ENCODE data around the gene L1TD1.
"Not testable (repeated sequence)": the region's sequence is repeated elsewhere in the genome, so short reads cannot be mapped to it uniquely, and the experiment has no call there.

L1TD1 gene

DNA sequence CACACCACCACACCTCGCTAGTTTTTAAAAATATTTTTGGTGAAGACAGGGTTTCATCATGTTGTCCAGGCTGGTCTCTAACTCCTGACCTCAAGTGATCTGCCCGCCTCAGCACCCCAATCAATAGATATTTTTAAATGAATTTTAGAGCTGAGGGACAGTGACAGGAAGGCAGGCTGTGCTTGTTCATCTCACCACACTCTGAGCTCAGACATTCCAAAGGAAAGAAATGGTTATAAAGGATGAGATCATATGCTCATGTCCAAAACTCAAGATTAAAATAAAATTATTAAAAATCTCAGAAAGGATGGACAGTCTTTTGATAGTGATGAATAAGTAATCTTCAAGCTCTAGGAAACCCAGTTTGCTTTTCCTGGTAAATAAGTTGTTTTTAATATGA is 40.9 kb downstream of the L1TD1 start:
- ChIA-PET POLR2A (no interaction called here), CTCF (interaction anchor here (0.5 to 0.9 kb wide), 2 partner anchors 45 to 158 kb away, joined by 3 to 8 read pairs; no protein-coding TSS in a partner anchor)
- no peak for TF ChIP-seq FOXK2 (IDR thresholded peaks at IDR 0.05)
- TF ChIP-seq L3MBTL2 (conservative IDR thresholded peaks at IDR 0.05) = no peak
- TF ChIP-seq ELF4 (IDR thresholded peaks at IDR 0.05) = no peak
- no peak for TF ChIP-seq ARNT (IDR thresholded peaks at IDR 0.05)
- TF ChIP-seq ZNF384 (IDR thresholded peaks at IDR 0.05) = no peak
- TF ChIP-seq SP1 (IDR thresholded peaks at IDR 0.05) = no peak
- no peak for DNase-seq (ENCODE audit: extremely low spot score)

DNA sequence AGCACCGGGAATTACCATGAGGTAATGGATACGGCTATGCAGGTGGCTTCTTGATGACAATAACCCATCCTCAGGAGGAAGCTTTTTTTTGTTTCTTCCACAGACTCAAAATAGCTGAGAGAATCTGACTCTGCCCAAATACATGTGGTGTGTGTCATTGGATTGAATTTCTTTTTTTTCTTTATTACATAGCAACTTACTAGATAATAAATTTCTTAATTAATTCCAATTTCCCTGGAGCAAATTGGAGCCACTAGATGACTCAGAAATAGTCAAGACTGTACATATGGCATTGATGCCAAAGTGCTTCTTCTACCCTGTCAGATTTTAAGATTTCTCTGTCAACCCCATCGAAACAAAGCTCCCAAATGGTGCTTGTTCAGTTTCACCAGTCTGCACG is 42.7 kb downstream of the L1TD1 start:
- CTCF ChIA-PET = no interaction called here
- TF ChIP-seq FOXA1 (IDR thresholded peaks at IDR 0.05) (no peak), LEF1 (IDR thresholded peaks at IDR 0.05; ENCODE audit: borderline replicate concordance) (no peak), NFRKB (IDR thresholded peaks at IDR 0.05) (no peak), SUZ12 (IDR thresholded peaks at IDR 0.05) (no peak), ARNT (IDR thresholded peaks at IDR 0.05) (no peak), HDGF (IDR thresholded peaks at IDR 0.05; ENCODE audit: borderline replicate concordance) (no peak), FOXK2 (IDR thresholded peaks at IDR 0.05) (no peak), SP1 (IDR thresholded peaks at IDR 0.05) (no peak), TARDBP (IDR thresholded peaks at IDR 0.05) (no peak), FOXM1 (IDR thresholded peaks at IDR 0.05; ENCODE audit: borderline replicate concordance) (no peak), ZNF384 (IDR thresholded peaks at IDR 0.05) (no peak)
- TF ChIP-seq, protein P1, sequence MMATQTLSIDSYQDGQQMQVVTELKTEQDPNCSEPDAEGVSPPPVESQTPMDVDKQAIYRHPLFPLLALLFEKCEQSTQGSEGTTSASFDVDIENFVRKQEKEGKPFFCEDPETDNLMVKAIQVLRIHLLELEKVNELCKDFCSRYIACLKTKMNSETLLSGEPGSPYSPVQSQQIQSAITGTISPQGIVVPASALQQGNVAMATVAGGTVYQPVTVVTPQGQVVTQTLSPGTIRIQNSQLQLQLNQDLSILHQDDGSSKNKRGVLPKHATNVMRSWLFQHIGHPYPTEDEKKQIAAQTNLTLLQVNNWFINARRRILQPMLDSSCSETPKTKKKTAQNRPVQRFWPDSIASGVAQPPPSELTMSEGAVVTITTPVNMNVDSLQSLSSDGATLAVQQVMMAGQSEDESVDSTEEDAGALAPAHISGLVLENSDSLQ (IDR thresholded peaks at IDR 0.05) = no peak
- POLR2A ChIA-PET = interaction anchor here (0.8 kb wide), 1 partner anchor 26 kb away, joined by 3 read pairs; no protein-coding TSS in a partner anchor
- no peak for DNase-seq (ENCODE audit: extremely low spot score)

- TF ChIP-seq NFRKB (IDR thresholded peaks at IDR 0.05) (no peak), FOXM1 (IDR thresholded peaks at IDR 0.05; ENCODE audit: borderline replicate concordance) (no peak), SP1 (IDR thresholded peaks at IDR 0.05) (no peak), FOXK2 (IDR thresholded peaks at IDR 0.05) (no peak), CTBP1 (IDR thresholded peaks at IDR 0.05; ENCODE audit: borderline replicate concordance) (no peak), ELF4 (IDR thresholded peaks at IDR 0.05) (no peak), FOXA1 (IDR thresholded peaks at IDR 0.05) (no peak)
- no peak for DNase-seq (ENCODE audit: extremely low spot score)
- CTCF ChIA-PET = no interaction called here
- POLR2A ChIA-PET = no interaction called here
Observed at GRCh38 chr1:62237950-62238374, 43.3 kb downstream of the L1TD1 start.

DNA sequence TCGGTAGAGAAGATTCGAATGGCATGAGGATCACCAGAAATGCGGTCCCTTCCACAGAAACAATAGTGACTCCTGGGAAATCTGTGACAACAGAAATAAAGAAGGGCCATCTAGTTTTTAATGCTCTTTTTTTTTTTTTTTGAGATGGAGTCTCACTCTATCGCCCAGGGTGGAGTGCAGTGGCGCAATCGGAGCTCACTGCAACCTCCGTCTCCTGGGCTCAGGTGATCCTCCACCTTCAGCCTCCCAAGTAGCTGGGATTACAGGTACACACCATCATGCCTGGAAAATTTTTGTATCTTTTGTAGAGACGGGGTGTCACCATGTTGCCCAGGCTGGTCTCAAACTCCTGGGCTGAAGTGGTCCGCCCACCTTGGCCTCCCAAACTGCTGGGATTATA is 43.9 kb downstream of the L1TD1 start:
- TF ChIP-seq SP1 (IDR thresholded peaks at IDR 0.05) (no peak), SUZ12 (IDR thresholded peaks at IDR 0.05) (no peak), TARDBP (IDR thresholded peaks at IDR 0.05) (no peak), FOXA1 (IDR thresholded peaks at IDR 0.05) (no peak), ELF4 (IDR thresholded peaks at IDR 0.05) (no peak), LEF1 (IDR thresholded peaks at IDR 0.05; ENCODE audit: borderline replicate concordance) (no peak), L3MBTL2 (conservative IDR thresholded peaks at IDR 0.05) (no peak), FOXM1 (IDR thresholded peaks at IDR 0.05; ENCODE audit: borderline replicate concordance) (no peak), BHLHE40 (IDR thresholded peaks at IDR 0.05; ENCODE audit: borderline replicate concordance) (no peak)
- POLR2A ChIA-PET = no interaction called here
- CTCF ChIA-PET = no interaction called here
- no peak for DNase-seq (ENCODE audit: extremely low spot score)

- CTCF ChIA-PET; POLR2A ChIA-PET; DNase-seq (ENCODE audit: extremely low spot score): not testable (repeated sequence)
Observed at GRCh38 chr1:62239652-62240403, 45.2 kb downstream of the L1TD1 start.

- TF ChIP-seq BHLHE40 (IDR thresholded peaks at IDR 0.05; ENCODE audit: borderline replicate concordance) (no peak), FOXK2 (IDR thresholded peaks at IDR 0.05) (no peak), CTBP1 (IDR thresholded peaks at IDR 0.05; ENCODE audit: borderline replicate concordance) (no peak), HDGF (IDR thresholded peaks at IDR 0.05; ENCODE audit: borderline replicate concordance) (no peak), TARDBP (IDR thresholded peaks at IDR 0.05) (no peak), SP1 (IDR thresholded peaks at IDR 0.05) (no peak), ZNF384 (IDR thresholded peaks at IDR 0.05) (no peak), ELF4 (IDR thresholded peaks at IDR 0.05) (no peak), LEF1 (IDR thresholded peaks at IDR 0.05; ENCODE audit: borderline replicate concordance) (no peak), FOXA1 (IDR thresholded peaks at IDR 0.05) (no peak), L3MBTL2 (conservative IDR thresholded peaks at IDR 0.05) (no peak)
- CTCF ChIA-PET = no interaction called here
- POLR2A ChIA-PET = no interaction called here
- no peak for DNase-seq (ENCODE audit: extremely low spot score)
Observed at GRCh38 chr1:62240651-62241370, 46.2 kb downstream of the L1TD1 start.

GRCh38 chr1:62241371-62242131 is 46.9 kb downstream of the L1TD1 start:
- POLR2A ChIA-PET = no interaction called here
- TF ChIP-seq L3MBTL2 (conservative IDR thresholded peaks at IDR 0.05) (no peak), TARDBP (IDR thresholded peaks at IDR 0.05) (no peak), ZNF384 (IDR thresholded peaks at IDR 0.05) (no peak), SP1 (IDR thresholded peaks at IDR 0.05) (no peak), HDGF (IDR thresholded peaks at IDR 0.05; ENCODE audit: borderline replicate concordance) (no peak), FOXA1 (IDR thresholded peaks at IDR 0.05) (no peak), BHLHE40 (IDR thresholded peaks at IDR 0.05; ENCODE audit: borderline replicate concordance) (no peak), LEF1 (IDR thresholded peaks at IDR 0.05; ENCODE audit: borderline replicate concordance) (no peak), NFRKB (IDR thresholded peaks at IDR 0.05) (no peak), SUZ12 (IDR thresholded peaks at IDR 0.05) (no peak), CTBP1 (IDR thresholded peaks at IDR 0.05; ENCODE audit: borderline replicate concordance) (no peak), FOXM1 (IDR thresholded peaks at IDR 0.05; ENCODE audit: borderline replicate concordance) (no peak), ELF4 (IDR thresholded peaks at IDR 0.05) (no peak)
- TF ChIP-seq, protein P1 (IDR thresholded peaks at IDR 0.05) = no peak
- no peak for DNase-seq (ENCODE audit: extremely low spot score)
- CTCF ChIA-PET = no interaction called here

DNA sequence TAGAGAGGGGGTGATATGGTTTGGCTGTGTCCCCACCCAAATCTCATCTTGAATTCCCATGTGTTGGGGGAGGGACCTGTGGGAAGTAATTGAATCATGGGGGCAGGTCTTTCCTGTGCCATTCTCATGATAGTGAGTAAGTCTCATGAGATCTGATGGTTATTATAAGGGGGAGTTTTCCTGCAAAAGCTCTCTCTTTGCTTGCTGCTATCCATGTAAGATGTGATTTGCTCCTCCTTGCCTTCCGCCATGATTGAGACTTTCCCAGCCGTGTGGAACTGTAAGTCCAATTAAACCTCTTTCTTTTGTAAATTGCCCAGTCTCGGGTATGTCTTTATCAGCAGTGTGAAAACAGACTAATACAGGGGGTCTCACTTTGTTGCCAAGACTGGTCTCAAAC is 49.7 kb downstream of the L1TD1 start:
- POLR2A ChIA-PET; DNase-seq (ENCODE audit: extremely low spot score); CTCF ChIA-PET: not testable (repeated sequence)
